HG02798 (cell line): Measurements from ENCODE around the gene TACSTD2.
"Not testable (repeated sequence)": the region's sequence is repeated elsewhere in the genome, so short reads cannot be mapped to it uniquely, and the experiment has no call there.

Experiments used
- ATAC-seq: cut with Tn5 transposase; IDR thresholded peaks from one replicate; pipeline ENCODE4 v1.9.1; 2021; ENCODE audit warnings: mild to moderate bottlenecking; ENCODE audit not compliant: unreplicated experiment, poor library complexity

Gene TACSTD2

DNA sequence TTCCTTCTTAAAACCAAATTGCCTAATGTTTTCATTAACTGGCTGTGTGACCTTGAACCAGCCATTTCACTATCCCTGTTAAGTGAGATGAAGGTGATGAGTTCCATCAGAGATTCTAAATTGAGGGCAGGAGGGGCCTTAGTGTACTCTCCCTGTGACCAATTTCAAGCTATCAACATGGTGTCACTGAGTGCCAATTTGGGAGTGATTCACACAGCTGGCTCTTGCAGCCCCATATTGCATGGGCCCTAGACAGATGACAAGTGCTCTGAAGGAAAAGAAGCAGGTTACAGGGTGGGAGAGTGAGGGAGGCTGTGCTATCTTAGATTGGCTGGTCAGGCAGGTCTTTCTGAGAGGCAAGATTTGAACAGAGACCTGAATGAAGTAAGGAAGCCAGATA lies 13.0 kb upstream of the TACSTD2 start:
- ATAC-seq = no peak

DNA sequence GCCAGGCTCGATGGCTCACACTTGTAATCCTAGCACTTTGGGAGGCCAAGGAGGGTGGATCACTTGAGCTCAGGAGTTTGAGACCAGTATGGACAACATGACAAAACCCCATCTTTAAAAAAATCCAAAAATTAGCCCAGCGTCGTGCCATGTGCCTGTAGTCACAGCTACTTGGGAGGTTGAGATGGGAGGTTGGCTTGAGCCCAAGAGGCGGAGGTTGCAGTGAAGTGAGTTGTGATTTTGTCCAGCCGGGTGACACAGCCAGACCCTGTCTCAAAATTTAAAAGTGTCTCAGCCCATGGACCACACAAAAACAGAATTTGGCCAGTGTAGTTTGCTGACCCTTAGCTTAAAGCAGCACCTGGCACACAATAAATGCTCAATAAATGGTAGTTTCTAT lies 11.3 kb upstream of the TACSTD2 start:
- ATAC-seq = no peak

DNA sequence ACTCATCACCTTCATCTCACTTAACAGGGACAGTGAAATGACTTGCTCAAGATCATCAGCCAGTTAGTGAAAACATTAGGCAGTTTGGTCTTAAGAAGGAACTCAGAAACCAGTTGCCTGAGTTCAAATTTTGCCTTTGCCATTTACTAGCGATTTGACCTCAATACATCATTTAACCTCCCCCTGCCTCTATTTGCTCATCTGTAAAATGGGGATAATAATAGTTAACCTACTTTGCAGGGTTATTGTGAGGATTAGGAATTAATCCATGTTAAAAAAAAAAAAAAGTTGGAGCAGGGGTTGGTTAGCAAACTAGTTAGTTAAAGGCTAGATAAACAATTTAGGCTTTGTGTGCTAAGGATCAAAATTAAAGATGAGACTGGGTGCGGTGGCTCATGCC lies 10.6 kb upstream of the TACSTD2 start:
- ATAC-seq = no peak

DNA sequence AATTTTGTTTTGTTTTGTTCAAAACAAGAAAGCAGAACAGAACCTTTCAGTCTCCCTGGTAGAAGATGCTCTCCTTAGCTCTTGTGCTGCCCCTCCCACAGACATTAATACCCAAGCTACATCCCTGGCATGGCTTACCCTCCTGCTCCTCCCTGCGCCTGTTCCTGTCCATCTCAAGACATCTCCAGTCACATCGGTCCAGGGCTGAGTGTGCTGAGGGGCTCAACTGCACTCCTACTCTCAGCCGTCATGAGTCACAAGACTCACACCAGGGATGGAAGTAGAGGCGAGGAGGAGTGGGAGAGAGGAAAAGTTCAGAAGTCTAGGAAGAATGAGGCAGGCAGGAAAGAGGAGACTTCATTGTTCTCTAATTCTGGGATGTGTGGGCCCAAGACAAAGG lies 9.2 kb upstream of the TACSTD2 start:
- no peak for ATAC-seq

DNA sequence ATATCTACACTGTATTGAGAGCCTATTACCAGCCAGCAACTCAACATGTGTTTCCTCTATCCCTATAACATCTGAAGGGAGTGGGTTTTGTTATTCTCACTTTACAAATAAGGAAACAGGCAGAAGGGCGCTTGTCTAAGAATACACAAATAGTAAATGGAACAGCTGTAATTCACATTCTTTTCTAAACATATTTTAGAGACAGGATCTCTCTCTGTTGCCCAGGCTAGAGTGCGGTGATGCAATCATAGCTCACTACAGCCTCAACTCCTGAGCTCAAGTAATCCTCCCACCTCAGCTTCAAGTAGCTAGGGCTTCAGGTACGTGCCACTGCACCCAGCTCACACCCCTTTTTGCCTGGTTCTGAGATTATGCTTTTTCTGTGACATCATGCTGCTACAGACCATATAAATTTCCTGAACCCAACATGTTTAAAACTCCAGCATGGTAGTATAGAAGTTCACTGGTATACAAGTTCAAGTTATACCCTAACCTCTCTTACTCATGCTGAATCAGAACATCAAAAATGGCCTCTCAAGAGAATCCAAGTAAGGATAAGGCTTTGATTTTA lies 8.6 kb upstream of the TACSTD2 start:
- no peak for ATAC-seq

DNA sequence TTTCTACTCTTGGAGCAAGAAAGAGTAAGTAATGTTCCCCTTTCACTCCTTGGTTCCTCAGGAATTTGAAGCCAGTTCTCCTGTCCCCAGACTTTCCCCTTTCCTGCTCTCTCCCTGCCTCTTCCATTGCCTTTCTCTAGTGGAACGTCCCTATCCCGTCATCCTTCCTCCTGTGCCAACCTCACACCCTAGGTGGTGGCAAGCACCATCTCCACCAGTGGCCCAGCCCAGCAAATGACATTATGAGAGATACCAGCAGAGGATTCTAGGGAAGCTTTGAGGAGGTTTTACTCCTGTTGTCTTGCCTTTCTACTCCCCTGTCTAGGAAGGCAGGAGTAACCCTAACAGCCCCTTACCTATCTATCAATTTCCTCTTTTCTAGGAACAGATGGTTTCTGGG lies 8.1 kb upstream of the TACSTD2 start:
- no peak for ATAC-seq

DNA sequence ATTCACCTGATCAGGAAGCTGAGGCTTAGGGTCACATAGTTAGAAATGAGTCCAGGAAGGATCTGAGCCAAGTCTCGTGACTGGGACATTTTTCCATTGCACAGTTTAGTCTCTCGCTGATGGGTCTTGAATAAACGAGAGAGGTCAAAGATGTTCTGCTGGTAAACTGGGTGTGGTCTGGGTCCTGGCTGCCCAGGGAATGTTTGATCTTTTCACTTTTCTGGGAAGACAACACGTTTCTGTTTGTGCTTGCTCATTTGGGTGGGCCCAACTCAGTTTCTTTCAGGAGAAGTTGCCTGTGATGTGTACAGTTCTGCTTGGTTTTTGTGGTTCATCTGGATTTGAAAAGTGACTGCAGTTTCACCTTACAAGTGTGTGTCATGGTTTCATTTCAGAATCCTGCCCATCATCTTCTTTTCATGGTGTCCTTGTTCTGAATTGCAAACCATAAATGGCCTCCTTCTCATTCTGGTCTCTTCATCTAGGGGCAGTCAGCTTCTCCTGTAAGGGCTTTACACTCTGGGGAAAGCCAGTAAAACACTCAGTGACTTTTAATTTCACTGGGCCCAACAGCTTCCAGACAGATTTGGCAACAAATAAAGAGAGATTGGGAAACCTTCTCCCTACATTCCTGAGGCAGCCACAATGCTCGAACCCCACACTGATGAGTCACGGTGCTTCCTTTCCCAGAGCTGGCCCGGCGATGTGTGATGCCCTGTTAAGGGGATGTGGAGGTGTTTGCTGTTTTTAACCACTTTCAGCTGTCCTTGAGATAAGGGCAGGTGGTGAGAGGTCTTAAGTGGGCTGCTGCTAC lies 7.2 kb upstream of the TACSTD2 start:
- peak; percentile 66 for ATAC-seq

DNA sequence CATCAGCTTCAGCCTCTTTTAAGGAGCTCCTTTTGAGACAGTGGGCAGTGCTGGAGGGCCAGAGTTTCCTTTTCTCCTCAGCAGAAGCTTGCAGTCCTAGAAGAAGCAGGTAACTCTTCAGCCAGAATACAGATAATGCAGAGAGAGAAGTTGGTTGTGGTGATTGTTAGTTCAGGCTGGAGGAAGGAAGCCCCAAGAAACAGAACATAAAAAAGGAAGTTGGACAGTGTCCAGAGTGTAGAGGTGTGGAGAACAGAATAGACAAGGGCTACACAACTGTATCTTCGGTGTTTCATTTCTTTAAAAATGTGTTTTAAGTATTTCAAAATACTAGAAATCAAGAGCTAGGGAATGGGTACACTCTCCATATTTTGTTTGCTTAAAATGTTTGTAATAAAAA lies 6.4 kb upstream of the TACSTD2 start:
- ATAC-seq = no peak

DNA sequence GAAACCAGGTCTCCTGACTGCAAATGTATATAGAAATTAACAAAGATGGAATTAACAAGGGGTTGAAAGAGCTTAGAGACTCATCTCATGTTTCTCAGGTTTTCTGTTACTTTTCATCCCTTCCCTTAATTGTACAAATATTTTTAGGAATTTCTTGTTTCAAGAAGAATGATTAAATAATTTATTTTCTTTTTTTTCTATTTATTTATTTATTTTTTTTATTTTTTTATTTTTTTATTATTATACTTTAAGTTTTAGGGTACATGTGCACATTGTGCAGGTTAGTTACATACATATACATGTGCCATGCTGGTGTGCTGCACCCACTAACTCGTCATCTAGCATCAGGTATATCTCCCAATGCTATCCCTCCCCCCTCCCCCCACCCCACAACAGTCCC lies 5.1 kb upstream of the TACSTD2 start:
- ATAC-seq = not testable (repeated sequence)

DNA sequence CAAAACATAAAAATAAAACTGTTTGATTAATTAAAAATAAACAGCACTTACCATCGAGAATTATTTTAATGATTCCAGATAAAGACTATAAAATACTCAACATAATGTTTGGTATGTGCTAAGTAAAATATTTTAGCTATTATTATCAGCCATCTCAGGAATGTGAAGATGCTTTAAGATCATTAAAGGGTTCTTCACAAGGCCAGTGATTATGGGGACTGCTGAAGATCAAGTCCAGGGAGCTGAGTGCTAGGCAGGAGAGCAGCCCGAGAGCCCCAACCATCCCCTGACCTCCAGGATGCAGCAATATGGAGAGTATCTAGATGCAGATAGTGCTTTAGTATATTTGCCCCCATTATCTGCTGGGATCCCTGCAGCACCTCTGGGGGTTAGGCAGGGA lies 4.6 kb upstream of the TACSTD2 start:
- no peak for ATAC-seq

DNA sequence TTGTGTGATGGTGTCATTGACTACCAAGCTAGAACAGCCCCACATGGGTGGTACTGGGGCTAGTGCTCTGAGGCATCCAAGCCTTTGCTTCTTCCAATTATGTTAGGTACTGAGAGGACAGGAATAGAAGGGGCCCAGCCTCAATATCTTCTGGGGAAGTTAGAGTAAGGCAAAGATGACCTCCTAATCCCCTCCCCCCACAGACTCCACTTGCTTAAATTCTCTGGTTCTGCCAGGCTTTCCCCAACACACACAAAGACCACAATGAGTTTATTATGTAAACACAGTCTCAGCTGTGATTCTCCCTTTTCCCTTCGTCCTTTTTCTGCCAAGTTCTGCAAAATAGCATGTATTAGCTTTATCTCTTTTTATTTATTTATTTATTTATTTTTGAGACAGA lies 3.1 kb upstream of the TACSTD2 start:
- ATAC-seq = no peak

DNA sequence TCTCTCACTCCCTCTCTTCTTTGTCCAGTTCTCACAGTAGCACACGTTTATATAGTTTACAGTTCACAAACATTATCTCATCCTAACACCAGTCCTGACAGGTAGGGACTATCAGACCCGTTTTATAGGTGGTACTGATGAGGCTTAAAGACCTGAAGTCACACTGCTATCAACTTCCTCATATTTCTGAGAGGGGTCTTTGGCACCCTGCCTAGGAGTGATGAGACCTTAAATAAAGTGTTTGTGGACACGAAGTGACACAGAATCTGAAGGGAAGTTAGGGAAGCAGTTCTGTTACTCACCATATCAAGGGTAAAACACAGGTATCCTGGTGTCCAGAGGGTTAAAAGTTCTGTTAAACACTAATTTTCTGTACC lies 590 bp upstream of the TACSTD2 start:
- no peak for ATAC-seq

DNA sequence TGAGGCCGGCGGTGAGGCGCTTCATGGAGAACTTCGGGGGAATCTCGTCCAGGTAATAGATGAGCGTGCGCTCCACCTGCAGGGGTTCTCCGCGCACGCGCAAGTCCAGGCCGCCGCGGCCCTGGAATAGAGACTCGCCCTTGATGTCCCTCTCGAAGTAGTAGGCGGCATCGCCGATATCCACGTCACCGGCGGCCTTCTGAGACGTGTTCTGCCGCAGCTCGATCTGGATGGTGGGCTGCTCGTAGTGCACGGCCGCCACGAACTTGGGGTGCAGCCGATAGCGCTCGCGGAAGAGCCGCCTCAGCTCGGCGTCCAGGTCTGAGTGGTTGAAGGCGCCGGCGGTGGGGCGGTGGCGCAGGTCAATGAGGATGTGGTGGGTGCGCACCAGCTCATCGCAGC lies 726 bp downstream of the TACSTD2 start:
- ATAC-seq = no peak

DNA sequence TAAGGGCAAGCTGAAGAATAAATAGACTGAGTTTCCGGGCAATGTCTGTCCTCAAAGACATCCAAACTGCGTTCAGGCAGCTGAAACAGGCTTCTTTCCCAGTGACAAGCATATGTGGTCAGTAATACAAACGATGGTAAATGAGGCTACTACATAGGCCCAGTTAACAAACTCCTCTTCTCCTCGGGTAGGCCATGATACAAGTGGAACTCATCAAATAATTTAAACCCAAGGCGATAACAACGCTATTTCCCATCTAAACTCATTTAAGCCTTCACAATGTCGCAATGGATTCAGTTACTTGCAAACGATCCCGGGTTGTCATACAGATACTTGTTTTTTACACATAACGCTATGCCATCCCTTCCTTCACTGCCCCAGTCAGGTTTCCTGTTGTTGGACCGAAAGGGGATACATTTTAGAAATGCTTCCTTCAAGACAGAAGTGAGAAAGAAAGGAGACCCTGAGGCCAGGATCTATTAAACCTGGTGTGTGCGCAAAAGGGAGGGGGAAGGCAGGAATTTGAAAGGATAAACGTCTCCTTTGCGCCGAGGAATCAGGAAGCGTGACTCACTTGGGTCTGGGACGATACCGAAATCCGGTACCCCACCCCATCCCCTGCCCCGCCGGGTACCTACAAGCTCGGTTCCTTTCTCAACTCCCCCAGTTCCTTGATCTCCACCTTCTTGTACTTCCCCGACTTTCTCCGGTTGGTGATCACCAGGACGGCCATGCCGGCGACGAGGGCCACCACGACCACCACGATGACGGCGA lies 1.3 kb downstream of the TACSTD2 start:
- no peak for ATAC-seq

DNA sequence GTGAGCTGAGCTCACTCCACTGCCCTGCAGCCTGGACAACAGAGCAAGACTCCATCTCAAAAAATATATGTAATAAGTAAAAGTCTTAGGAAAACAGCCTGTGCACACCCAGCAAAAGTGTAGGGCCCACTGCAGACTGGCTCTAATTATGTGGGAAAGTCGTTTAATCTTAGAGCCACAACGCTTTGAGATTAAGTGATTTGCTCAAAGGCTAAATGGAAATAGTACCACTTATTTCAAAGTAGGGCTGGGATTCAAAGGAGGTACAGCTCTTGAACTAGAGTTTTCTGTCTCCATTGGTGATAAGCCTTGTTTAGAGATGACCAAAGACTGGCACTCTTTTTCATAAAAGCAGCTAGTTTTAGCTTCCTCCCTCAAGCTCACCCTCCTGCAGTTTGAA lies 2.2 kb downstream of the TACSTD2 start:
- no peak for ATAC-seq

DNA sequence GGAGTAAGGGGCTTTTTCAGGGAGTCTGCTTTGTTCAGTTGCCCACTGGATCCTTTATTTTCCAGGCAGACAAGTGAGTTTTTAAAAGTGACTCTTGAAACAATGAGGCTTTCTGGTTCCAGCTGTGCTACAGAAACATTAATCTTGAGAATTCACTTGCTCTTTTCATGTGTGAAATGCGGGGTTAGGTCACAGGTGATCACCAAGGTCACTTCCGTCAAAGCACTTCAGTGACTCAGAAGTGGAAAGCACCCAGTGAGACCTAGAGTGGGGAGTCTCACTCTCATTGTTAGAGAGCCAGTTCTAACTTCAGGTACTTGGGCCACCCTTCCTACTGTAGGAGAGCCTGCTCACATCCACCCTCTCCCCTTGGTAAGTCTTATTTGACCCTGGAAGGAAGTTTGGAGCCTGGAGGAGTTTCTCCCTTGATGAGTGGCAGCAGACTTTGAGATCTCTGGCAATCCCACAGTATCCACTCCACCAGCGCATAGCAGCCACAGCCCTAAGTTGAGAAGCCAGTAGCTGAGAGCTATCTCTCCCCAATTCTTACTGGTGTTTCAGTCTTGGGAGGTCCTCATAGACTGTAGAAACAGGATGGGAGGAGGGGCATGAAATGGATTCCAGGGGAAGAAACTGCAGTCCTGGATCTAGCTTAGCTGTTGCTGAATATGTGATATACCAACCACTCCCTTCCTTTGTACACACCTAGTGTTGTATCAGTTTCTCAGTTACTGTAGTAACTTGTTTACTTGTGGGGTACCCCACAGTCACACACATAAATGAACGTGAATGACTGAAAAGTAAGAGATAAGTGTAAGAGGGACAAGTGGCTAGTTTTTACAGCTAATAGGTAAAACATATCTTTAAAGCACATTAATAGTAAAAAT lies 3.1 kb downstream of the TACSTD2 start:
- peak; percentile 98 for ATAC-seq

DNA sequence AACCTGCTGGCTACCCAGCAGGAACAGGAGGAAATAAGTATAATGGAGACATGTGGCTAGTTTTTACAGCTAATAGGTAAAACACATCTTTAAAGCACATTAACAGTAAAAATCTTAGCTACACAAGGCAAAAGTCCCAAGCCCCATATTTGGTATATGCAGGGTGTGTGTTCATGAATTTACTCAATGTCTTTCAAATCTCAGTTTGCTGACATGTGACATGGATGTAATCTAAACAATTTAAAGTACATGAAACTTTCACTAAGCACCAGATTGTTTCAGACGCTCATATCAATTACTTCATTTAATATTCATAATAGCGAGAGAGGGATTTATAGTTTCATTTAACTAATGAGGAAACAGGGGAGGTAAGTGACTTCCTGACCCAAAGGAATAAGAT lies 3.9 kb downstream of the TACSTD2 start:
- ATAC-seq = no peak

DNA sequence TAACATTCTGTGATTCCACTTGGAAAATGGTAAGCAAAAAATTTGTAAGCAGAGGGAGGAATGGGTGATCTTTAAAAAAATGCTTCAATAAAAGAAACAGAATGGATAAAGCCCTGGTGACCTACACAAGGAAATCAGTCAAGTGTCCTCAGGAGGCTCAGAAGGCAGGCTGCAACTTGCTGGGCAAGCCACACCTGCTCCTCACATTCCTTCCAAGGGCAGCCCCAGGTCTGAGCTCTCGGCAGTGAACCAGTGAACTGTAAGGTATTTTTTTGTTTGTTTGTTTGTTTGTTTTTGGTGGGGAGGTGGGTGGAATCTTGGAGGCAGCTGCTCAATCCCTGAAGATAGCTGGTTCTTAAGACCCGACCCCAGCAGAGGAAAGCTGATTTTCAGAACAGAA lies 4.4 kb downstream of the TACSTD2 start:
- no peak for ATAC-seq

DNA sequence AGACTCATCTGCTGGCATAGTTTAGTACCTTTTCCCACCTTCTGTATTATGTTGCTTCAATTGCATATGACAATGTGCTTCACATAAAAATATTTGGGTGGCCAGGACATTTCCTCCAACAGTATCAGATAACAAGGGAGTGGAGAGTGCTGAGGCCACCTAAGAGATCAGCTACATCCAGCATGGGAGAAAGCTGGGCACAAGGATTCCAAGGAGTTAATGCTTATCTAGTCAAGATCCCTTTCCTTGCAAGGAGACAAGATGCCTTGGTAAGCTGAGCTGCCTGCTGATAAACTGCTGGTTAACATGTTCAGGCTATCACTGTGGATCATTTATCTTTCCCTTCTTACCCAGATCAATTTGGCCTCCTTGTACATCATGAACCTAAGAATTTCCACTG lies 5.4 kb downstream of the TACSTD2 start:
- ATAC-seq = no peak

DNA sequence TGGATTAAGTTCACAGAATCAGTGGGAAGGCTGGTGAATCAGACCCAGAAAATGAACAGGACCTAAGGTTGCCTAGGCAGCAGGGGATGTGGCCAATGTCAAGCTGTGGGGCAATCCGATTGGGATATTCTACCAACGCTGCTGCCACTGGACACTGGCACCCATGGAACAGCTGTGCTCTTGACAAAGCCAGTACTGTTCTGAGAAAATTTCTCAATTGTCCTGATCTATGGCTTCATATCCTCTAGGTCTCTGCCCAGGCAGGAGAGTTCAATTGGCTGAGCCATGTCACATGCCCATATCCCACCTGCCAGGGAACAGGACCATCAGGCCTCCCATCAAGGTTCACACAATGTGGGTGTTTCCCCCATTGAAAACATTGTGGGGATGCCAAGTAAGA lies 6.2 kb downstream of the TACSTD2 start:
- ATAC-seq = no peak

DNA sequence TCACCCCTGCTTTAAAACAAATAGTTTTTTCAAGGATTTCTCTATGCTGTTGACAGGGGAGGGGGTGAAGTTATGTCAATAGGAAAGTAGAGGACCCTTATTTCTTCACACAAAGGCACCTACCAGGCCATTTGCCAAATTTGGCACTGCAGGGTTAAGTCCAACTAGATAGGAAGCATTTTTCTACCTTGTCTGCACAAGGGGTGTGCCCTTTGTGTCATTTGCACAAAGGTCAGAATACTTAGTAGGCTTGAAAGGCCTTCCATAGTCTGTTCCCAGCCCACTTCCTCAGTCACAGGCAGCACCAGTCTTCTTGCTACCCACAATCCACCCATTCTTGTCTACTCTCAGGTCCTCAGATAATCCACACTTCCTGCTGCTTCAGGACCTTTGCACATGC lies 7.0 kb downstream of the TACSTD2 start:
- ATAC-seq = no peak
